HG02610 (cell line): ENCODE data around the gene NCKAP5.

Experiments
- ATAC-seq: cut with Tn5 transposase; IDR thresholded peaks from one replicate; pipeline ENCODE4 v1.9.1; 2021; ENCODE audit warnings: mild to moderate bottlenecking, moderate library complexity; ENCODE audit not compliant: unreplicated experiment

NCKAP5 gene

DNA sequence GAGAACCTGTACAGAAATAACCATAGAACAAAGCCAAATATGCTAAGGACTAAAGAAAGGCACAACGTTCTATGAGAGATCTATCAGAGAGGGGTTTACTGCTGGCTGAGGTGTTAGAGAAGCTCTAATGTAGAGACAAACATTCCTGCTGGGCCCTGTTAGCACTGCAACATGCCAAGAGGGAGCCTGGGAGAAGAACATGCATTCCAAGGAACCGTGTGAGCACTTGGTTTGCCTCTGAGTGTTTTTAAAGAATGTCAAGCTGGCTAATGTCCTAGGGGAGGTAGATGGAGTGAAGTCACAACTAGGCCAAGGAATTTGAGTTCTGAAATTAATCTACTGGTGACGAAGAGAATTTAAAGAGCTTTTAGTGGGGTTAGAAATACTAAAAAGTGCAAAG lies 514.0 kb downstream of the NCKAP5 start:
- no peak for ATAC-seq

GRCh38 chr2:133053541-133053940 lies 514.7 kb downstream of the NCKAP5 start:
- ATAC-seq, result no peak

DNA sequence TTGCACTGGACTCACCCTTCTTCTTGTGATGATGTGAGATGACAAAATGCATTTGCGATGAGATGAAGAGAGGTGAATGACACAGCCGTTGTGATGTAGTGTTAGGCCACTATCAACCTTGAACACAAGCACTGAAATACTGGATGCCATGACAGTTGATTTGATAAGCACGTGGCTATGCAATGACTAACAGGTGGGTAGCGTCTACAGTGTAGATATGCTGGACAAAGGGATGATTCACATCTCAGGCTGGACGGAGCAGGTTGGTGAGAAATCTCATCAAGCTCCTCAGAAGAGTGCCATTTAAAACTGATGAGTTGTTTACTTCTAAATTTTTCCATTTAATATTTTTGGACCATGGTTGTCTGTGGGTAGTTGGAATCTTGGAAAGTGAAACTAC lies 522.5 kb downstream of the NCKAP5 start:
- ATAC-seq, result no peak

DNA sequence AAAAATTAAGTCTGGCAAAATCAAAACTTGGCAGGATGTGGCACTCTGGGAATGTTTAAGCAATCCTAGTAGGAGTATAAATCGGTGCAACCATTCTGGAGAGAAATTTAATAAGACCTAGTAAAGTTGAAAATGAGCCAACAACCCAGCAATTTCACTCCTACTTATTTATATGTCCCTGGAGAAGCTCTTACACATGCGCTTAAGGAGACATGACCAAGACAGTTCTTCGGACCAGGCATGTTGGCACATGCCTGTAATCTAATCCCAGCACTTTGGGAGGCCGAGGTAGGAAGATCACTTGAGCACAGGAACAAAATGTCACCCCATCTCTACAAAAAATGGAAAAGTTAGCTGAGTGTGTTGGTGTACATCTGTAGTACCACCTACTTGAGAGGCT lies 523.7 kb downstream of the NCKAP5 start:
- no peak for ATAC-seq

DNA sequence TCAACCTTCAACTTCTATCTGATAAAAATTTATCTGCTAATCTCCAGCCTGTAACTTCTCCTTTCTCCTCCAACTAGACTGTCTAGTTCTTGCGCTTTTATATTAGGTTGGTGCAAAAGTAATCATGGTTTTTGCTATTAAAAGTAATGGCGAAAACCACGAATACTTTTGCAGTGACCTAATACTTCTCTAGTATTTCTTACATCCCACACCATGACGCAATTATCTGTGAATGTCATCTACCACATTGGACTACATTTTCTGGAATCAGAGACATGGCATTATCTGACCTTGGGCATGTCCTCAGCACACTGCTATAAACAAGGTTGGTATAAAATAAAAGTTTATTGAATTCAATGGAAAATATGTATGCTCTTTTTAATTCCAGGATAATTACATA lies 528.1 kb downstream of the NCKAP5 start:
- no peak for ATAC-seq

DNA sequence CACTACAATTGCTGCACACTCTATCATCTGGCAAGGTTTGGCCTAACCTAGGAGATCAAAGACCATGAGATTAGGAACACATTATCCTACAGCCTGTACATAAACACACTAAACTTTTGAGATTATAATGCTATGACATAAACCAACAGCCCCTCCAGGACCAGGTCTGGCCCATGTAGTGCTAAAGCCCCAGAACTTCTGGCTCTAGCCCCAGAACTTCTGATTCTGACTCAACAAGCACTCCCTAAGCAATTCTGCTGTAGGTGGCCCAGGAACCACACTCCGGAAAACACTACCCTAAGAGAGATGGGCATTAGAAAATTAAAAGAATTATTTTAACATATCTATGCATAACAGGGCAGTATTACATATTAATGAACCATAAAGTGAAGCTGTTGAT lies 528.7 kb downstream of the NCKAP5 start:
- no peak for ATAC-seq

DNA sequence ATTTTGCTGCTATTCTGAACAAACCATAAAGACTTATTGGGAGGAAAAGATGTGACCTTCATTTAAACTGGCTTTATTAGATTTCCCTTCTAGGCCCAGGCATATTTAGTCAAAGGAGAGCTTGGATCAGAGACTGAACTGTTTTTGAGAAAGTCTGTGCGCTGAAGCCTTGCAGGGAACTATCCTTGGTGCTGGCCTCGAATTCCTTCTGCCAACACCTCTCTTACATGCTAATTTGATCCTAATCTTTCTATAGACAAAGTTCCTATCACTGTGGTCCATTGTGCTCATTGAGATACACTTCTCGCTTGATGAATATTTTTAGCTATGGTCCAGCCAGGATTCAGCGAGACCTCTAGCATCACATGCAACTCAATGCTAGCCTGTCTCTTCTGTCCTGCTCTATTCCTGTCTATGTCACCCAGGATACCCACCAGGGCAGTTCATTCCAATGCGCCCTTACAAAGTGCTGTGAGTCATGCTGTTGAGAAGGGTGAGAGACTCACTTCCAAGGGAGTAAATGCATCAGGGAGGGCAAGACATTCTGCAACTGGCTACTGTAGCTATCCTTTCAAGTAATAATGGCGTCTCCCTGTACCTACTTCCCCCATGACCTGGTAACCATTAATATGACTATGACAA lies 541.6 kb downstream of the NCKAP5 start:
- ATAC-seq, result no peak

- no peak for ATAC-seq
Measured at GRCh38 chr2:133025004-133025403, 543.3 kb downstream of the NCKAP5 start.

DNA sequence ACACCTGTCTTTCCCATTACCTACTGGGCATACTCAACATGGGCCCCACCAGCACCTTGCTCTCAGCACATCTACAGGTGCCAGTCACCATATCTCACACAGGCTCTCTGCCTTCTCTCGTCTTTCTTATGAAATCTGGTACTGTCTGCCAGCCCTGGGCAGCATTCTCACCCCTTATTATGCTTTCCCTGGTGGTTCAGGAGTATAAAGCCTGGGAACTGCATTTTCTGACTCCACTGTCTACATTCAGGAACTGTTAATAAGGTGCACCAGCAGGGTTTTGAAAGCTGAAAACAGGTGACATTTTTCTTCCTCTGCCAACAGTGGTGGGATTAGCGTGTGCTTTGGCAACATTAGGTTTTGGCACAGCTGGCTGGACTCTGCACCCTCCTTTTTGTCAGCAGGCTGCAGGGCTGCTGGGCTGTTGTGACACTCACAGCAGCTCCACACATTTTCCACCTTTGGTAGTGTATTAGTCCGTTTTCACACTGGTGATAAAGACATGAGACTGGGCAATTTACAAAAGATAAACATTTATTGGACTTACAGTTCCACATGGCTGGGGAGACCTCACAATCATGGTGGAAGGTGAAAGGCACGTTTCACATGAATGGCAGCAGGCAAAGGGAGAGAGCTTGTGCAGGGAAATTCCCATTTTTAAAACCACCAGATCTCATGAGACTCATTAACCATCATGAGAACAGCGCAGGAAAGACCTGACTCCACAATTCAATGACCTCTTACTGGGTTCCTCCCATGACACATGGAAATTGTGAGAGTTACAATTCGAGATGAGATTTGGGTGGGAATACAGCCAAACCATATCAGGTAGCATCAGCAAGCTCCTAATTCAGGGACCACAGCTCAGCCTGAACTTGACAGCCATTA lies 555.2 kb downstream of the NCKAP5 start:
- ATAC-seq, result no peak

GRCh38 chr2:133004623-133005022 lies 563.6 kb downstream of the NCKAP5 start:
- no peak for ATAC-seq

GRCh38 chr2:132999421-132999820 lies 568.8 kb downstream of the NCKAP5 start:
- no peak for ATAC-seq

- no peak for ATAC-seq
Measured at GRCh38 chr2:132998221-132998620, 570.0 kb downstream of the NCKAP5 start.

DNA sequence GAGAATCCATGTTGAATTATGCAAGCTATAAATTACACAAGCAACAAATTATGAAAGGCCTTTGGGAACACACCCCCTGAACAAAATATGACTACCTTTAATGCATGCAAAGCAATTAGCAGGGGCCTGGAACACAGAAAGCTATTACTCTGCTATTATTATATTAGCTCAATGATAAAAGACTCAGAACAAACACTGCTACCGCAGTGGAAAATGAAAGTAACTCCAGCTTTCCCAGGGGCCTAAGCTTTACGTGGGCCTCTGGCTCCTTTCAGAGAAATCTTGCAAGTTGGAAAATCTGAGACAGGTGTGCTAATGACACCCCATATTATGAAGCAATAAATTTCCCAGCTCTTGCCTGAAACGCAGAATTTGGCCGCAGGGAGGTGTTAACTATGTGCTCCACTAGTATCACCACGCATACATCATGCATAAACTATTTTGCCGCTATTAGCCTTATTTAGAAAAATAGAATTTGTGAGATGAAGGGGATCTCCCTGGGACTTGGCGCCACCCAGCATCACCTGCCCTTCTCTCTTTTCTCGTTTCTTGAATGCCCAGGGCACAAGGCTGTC lies 576.7 kb downstream of the NCKAP5 start:
- ATAC-seq, result no peak

- ATAC-seq, result no peak
Measured at GRCh38 chr2:132984731-132985130, 583.5 kb downstream of the NCKAP5 start.

- no peak for ATAC-seq
Measured at GRCh38 chr2:132980304-132980703, 588.0 kb downstream of the NCKAP5 start.

GRCh38 chr2:132979339-132980093 lies 588.7 kb downstream of the NCKAP5 start:
- ATAC-seq, result peak; percentile 52

DNA sequence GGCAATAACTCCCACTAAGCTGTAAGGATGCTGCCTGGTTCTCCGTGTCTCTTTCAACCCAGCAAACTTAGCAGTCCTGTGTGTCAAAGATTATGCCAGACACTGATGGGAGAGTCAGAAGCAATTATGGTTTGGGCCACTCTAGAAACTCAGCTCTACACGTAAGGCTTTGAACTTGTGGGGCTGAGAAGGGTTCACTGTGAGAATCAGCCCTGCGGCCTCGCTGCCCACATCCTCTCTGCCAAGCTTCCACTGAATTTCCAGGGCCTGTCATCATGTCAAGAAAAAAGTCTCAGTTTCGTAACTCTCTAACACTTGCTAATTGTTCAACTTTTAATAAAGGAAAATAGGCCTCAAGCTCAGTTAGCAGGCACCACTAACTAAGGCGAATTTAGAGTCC lies 589.4 kb downstream of the NCKAP5 start:
- ATAC-seq, result no peak

- no peak for ATAC-seq
Measured at GRCh38 chr2:132977812-132978529, 590.3 kb downstream of the NCKAP5 start.

DNA sequence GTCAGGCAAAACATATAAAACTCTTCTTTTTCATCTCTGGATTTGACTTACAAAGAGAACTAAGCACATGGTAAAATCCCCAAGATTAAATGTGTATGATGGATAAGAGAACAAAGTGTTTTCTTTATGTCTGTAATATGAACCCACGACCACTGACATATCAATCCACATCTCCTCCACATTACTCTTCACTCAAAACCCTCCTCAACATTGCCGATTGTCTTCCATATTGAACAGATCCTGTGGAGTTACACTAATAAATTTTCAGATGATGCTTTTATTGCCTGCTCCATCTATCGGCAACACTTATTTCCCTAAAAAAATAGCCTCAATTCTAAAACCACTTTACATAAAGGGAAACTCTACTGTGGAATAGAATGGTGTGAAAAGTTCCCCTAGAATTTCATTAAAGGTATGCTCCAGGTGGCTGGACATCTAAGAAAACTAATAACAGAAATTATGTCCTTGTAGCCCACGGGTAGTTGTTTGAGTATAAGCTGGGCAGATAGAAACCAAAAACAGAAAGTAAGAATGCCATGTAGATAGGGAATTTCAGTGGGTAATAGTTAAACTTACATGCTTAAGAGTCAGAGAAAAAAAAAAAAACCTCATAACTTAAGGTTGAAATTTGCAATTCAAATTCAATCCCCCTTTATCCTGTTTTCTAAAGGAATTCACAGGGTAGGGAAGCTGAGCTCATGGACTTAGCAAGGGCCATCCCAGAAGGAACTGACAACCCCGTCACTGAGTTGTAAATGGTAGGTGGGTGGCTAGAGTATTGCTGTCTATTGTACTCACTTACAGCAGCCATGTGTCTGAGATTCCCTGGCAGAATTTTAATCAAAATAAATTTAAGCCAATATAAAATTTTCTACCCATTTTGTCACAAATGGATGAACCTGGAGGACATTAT lies 592.8 kb downstream of the NCKAP5 start:
- peak; percentile 66 for ATAC-seq
